ENCODE data around the gene ATP6V1G3.

ATP6V1G3 gene

DNA sequence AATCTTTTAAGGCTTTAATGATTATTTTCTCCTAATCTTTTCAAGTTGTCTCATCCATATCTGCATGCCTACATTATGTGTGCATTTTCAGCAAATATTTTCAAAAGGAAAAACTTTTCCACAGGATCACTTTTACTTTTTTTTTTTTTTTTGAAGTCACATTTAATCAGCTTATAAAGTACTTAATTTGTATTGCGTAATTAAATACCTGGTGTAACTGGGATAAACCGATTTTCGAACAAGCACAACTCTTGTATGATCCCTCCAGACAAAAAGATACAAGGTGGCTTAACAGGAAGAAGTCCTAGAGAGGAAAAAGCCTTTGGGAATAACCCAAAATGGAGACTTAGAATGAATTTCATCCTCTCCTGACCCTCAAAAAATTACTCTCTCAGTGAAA, 1.3 kb upstream of the ATP6V1G3 start:
- DNase-seq = no peak

- no peak for DNase-seq
Observed at GRCh38 chr1:198538579-198539364, 1.7 kb downstream of the ATP6V1G3 start.

DNA sequence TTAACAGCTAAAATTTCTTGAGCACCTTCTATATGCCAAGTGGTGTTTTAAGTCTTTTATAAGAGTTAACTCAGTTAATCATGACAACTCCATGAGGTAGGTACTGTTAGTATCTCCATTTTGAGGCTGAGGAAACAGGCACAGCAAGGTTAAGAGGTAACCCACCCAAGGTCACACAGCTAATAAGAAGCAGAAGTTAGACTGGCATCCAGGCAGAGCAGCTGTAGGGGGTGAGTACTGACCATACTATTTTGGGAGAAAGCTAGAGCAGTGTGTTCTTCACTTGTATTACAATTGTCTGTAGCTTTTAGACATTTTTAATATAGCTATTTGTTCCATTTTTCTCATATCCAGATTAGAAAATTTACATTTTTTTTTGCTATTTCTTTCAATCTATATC, 4.8 kb downstream of the ATP6V1G3 start:
- no peak for DNase-seq

GRCh38 chr1:198534548-198535418, 5.7 kb downstream of the ATP6V1G3 start:
- no peak for DNase-seq

DNA sequence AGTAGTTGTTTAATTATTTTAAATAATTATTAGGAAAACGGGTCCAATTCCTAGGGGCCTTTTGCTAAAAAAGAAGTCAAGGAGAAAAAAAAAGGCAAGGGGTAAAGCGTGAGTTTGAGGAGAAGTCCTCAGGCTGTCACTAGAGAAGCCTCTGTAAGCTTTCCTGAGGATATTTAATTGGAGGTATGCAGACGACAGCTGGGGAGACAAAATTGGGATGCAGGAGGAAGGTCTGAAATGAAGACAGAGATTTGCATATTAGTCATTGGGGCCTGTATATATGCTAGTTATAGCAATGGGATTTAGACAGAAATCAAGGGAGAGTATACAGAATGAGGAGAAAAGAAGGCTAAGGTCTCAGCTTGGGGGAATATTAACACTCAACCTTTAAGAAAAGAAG, 8.6 kb downstream of the ATP6V1G3 start:
- DNase-seq = no peak

DNA sequence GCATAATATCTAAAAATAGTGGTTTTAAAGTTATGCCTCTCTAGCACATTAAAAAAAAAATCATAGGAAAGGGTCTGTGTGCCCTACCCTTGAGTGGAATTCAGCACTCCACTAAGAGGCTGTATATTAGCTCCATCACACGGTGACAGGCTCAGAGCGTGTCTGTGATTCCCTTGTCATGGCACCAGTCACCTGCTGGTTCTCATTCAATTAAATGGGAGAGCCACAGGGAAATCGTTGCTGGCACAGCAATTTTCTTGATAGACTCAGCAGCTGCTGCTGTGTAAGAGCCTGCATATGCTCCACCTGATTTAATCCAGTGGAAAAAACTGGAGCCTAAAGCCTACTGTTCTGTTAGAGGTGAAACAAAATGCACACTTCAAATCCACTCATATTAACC, 9.5 kb downstream of the ATP6V1G3 start:
- DNase-seq = no peak

- DNase-seq = no peak
Observed at GRCh38 chr1:198529414-198529813, 11.1 kb downstream of the ATP6V1G3 start.

- DNase-seq = no peak
Observed at GRCh38 chr1:198528364-198528763, 12.1 kb downstream of the ATP6V1G3 start.

- no peak for DNase-seq
Observed at GRCh38 chr1:198524556-198524955, 15.9 kb downstream of the ATP6V1G3 start.

GRCh38 chr1:198524127-198524526, 16.4 kb downstream of the ATP6V1G3 start:
- DNase-seq = peak; percentile 15 to 16

- DNase-seq = no peak
Observed at GRCh38 chr1:198523182-198523950, 17.1 kb downstream of the ATP6V1G3 start.

DNA sequence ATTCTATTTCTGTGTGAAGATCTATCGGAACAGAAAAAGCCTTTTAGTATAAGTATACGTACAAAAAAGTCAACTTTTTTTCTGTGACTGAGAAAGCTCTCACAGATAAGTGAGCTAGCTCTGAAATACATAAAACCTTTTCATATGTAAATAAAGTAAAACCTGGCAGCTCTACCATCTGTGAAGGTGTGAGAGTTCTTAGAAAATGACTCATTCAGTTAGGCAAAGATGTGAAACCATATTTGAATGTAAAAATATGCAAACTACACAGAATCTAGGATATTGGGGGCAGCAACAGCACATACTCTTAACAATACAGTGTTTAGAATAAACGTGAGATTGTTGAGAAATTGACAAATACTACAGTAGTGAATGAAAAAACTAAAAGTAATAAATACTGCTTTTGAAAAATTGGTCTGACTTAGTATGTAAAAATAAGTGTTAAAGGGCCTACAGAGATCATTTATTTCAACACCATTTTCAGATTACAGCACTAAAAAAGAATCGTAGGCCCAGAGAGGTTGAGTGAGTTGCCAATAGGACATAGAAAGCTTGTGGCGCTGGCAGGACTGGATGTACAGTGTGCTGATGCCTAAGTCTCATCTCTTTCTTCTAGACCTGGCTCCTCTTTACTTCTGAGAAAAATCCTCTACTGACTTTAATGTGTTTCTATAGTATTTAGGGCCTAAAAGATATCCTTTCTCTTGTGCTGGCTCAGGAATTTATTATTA, 19.8 kb downstream of the ATP6V1G3 start:
- DNase-seq = no peak

- DNase-seq = no peak
Observed at GRCh38 chr1:198519639-198520501, 20.6 kb downstream of the ATP6V1G3 start.

DNA sequence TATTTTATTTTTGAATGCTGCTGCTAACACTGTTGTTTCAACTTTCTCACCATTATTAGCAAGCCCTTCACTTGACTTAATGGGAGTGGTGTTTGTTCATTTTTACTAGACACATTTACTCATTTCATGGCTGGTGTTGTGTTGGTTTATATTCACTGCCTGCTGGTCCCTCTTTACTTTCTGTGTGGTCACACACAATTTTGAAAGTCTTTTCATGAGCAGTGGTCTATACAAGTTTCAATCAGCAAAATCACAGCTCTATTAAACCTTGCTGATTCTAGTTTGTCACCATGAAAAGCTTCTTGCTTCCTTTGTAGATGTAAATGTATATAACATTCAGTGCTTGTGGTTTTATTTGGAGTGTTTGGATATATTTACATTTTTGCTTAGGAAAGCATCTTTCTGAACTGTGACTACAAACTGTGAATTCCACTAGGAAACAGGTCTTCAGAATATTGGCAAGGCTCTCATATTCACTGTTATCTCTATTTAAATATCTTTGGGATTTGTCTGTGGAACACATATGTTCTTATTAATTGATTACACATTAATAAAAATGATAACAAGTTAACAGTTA, 22.8 kb downstream of the ATP6V1G3 start:
- no peak for DNase-seq

DNA sequence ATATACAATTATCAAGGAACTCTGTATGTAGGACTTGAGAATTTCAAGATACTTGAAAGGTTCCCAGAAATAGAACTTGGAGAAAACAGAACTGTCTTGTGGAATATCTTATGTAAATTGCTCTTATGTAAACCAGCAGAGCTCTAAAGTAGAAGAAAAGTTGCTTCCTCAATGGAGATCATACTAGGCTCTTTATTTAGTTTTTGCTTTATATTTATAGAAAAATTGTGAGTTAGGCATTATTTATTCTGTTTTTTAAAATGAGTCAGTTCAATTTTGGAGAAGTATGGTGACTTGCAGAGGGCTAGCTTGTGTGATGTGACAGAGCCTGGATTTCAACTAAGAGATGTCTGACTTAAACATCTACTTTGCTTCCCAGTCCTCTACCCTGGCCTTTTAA, 40.4 kb downstream of the ATP6V1G3 start:
- no peak for DNase-seq

GRCh38 chr1:198499588-198499987, 40.9 kb downstream of the ATP6V1G3 start:
- DNase-seq = no peak

DNA sequence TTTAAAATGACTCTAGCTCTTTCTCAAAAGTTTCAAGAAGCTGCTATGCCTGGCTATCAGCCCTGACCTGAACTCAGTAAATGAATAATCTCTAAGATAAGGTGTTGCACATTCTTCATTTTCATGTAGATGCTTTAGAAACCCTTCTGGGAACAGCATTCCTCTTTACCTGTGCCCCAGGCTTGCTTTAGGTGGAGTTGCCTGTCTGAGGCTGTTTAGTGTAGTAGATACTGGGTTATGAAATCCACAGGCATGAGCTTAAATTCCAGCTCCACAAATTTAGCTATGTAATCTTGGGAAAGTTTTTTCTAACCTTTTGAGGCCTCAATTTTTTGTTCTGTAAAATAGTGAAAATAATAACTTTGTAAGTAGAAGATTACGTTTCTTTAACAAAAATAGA, 41.6 kb downstream of the ATP6V1G3 start:
- no peak for DNase-seq

DNA sequence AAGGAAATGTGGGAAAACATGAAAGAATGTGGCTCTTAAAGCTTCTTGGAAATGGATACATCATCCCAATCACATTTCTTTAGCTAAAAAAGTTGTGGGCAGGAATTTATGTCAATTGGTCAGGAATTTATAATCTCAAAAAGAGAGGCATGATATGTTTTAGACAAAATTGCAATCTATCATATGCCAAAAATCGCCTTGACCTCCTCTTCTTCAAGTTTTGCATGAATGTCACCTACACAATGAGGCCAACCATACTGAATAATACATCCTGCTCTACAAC, 42.4 kb downstream of the ATP6V1G3 start:
- no peak for DNase-seq

DNA sequence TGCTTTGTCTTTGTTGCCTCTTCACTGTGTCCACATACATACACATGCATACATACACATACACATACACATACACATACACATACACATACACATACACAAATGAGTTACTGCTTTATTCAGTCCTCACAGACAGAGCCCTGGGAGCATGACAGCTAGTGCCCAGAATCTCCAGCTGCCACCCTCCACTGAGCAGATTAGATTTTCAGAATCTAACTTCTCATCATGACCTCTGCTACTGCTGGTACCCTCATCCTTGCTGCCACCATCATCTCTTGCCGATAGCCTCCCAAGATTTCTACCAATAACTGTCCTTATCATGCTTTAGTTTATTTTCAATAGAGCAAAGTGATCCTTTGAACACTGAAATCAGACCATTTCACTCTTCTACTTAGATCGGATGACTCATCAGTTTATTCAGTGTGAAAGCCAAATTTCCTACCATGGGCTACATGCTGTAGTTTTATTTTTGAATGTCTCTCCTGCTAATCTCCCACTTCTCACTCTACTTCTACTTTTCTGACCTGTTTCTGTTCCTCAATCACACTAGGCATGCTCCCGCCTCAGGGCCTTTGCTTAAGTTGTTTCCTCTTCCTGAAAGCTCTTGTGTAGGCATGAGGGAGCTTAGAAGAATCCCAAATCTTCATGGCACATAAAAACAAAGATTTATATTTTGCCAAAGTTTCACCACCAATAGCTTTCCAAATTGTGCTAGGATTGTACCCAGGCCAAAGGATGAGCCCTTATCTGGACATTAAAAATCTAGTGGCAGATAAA, 43.0 kb downstream of the ATP6V1G3 start:
- no peak for DNase-seq

Measured in activated CD4-positive, alpha-beta T cell treated with anti-CD3 and anti-CD28 coated beads, Interleukin-2, amount 50 U/mL, for 4 hours (primary cell).